Stimulated activated naive CD4-positive, alpha-beta T cell (primary cell): Measurements from ENCODE around the gene TEX53.

ENCODE experiments used
- DNase-seq, 6 experiments: peaks; one replicate each; lab custom pipeline; 2025; lab: John Stamatoyannopoulos, UW

Gene TEX53

GRCh38 chr9:114638404-114638803, 19.2 kb downstream of the TEX53 start:
- no peak for DNase-seq

- DNase-seq, result no peak
Observed at GRCh38 chr9:114634387-114634786, 23.2 kb downstream of the TEX53 start.

- DNase-seq, result no peak
Observed at GRCh38 chr9:114633438-114634089, 24.0 kb downstream of the TEX53 start.

- DNase-seq, result no peak
Observed at GRCh38 chr9:114631166-114631565, 26.4 kb downstream of the TEX53 start.

GRCh38 chr9:114629563-114630090, 28.0 kb downstream of the TEX53 start:
- no peak for DNase-seq

- DNase-seq, result no peak
Observed at GRCh38 chr9:114627553-114627952, 30.1 kb downstream of the TEX53 start.

GRCh38 chr9:114626415-114627020, 31.1 kb downstream of the TEX53 start:
- no peak for DNase-seq

GRCh38 chr9:114624677-114625076, 32.9 kb downstream of the TEX53 start:
- no peak for DNase-seq

- DNase-seq, result no peak
Observed at GRCh38 chr9:114621975-114622609, 35.5 kb downstream of the TEX53 start.

GRCh38 chr9:114621561-114621960, 36.0 kb downstream of the TEX53 start:
- no peak for DNase-seq

- peak in 4 of 6 experiments; percentile 9 to 56 (median 18) for DNase-seq
Observed at GRCh38 chr9:114619191-114619761, 38.3 kb downstream of the TEX53 start.

GRCh38 chr9:114616684-114617520, 40.7 kb downstream of the TEX53 start:
- DNase-seq, result no peak

GRCh38 chr9:114614373-114614772, 43.2 kb downstream of the TEX53 start:
- no peak for DNase-seq

- DNase-seq, result no peak
Observed at GRCh38 chr9:114613919-114614318, 43.7 kb downstream of the TEX53 start.

- no peak for DNase-seq
Observed at GRCh38 chr9:114613087-114613486, 44.5 kb downstream of the TEX53 start.

GRCh38 chr9:114612272-114612923, 45.2 kb downstream of the TEX53 start:
- no peak for DNase-seq

GRCh38 chr9:114611516-114612271, 45.9 kb downstream of the TEX53 start:
- DNase-seq, result peak in 2 of 6 experiments; percentile 78 to 81

- DNase-seq, result no peak
Observed at GRCh38 chr9:114608525-114608796, 49.1 kb downstream of the TEX53 start.

- DNase-seq, result no peak
Observed at GRCh38 chr9:114607671-114608524, 49.7 kb downstream of the TEX53 start.
